H1 (cell line): ENCODE data around the gene TAF13. TPM values are rescaled to one million over a fixed set of nuclear protein-coding genes. Genes with fewer than 3 reads are reported as not detected.

Experiments
- CTCF ChIA-PET: fragments of 300-600 bp; sonication (Branson Sonifier 250); formaldehyde crosslinking; loops from one replicate; lab custom pipeline; 2021; ENCODE audit not compliant: partially characterized antibody; lab: Charles Lee
- POLR2A ChIA-PET: fragments of 300-600 bp; sonication (Branson Sonifier 250); formaldehyde crosslinking; loops from one replicate; lab custom pipeline; 2021; ENCODE audit warnings: inconsistent platforms; ENCODE audit not compliant: partially characterized antibody; lab: Charles Lee
- DNase-seq, 2 experiments: peaks; one replicate each; pipeline versions ENCODE4 v3.0.0 to v3.0.0-alpha.2; 2010 to 2022; ENCODE audit warnings: low spot score in 2 of 2, low read depth in 1 of 2, mixed read lengths in 1 of 2
- FAIRE-seq: peaks from 2 replicates; lab custom pipeline; 2011; peaks lifted over from hg19 to GRCh38; lab: Jason Lieb, UNC
- H2AFZ ChIP-seq: 2 replicates; pipeline ENCODE4 v1.8.1; 2012; ENCODE audit warnings: low read length, inconsistent platforms
- H2AK5ac ChIP-seq: 2 replicates; pipeline ENCODE4 v1.6.1; 2013; ENCODE audit warnings: low read depth, low read length
- H2BK120ac ChIP-seq: replicated peaks from 2 replicates; pipeline ENCODE3; 2013; ENCODE audit warnings: low read depth, low read length, inconsistent platforms
- H2BK12ac ChIP-seq: 2 replicates; pipeline ENCODE4 v1.6.1; 2013; ENCODE audit warnings: low read depth, low read length
- H2BK15ac ChIP-seq: 2 replicates; pipeline ENCODE4 v1.6.1; 2013; ENCODE audit warnings: low read length
- H2BK20ac ChIP-seq: 2 replicates; pipeline ENCODE4 v1.6.1; 2013; ENCODE audit warnings: low read length
- H2BK5ac ChIP-seq: 2 replicates; pipeline ENCODE4 v1.6.1; 2013; ENCODE audit warnings: low read depth, low read length
- H3K14ac ChIP-seq: 2 replicates; pipeline ENCODE4 v1.6.1; 2013; ENCODE audit warnings: inconsistent platforms; ENCODE audit not compliant: insufficient read length
- H3K18ac ChIP-seq: 2 replicates; pipeline ENCODE4 v1.6.1; 2013; ENCODE audit warnings: low read length; ENCODE audit errors: extremely low read depth
- H3K23ac ChIP-seq: 2 replicates; pipeline ENCODE4 v1.6.1; 2013; ENCODE audit warnings: inconsistent platforms; ENCODE audit not compliant: insufficient read length
- H3K23me2 ChIP-seq: 2 replicates; pipeline ENCODE4 v1.6.1; 2013; ENCODE audit warnings: low read depth, low read length
- H3K27ac ChIP-seq: 2 replicates; pipeline ENCODE4 v1.6.1; 2011; ENCODE audit warnings: low read depth, low read length, inconsistent platforms
- H3K27me3 ChIP-seq, 4 experiments: replicated peaks in 1 of 4; 1 replicate in 1 of 4; 2 replicates in 3 of 4; pipeline versions ENCODE4 v1.6.1 to v1.8.1; 2011 to 2013; ENCODE audit warnings: low read length in 3 of 4, mild to moderate bottlenecking in 3 of 4, inconsistent platforms in 2 of 4, mixed read lengths in 2 of 4, moderate library complexity in 1 of 4; ENCODE audit not compliant: control insufficient read depth in 3 of 4, insufficient read depth in 3 of 4; ENCODE audit errors: extremely low read depth in 1 of 4
- H3K36me3 ChIP-seq, 4 experiments: 2 replicates each; pipeline versions ENCODE4 v1.6.1 to v1.8.1; 2011 to 2013; ENCODE audit warnings: mild to moderate bottlenecking in 4 of 4, low read length in 3 of 4, moderate library complexity in 2 of 4, control low read depth in 1 of 4, inconsistent platforms in 1 of 4; ENCODE audit not compliant: insufficient read depth in 4 of 4, control insufficient read depth in 2 of 4
- H3K4ac ChIP-seq: replicated peaks from 2 replicates; pipeline ENCODE3; 2013; ENCODE audit warnings: low read length, low read depth, mixed read lengths, inconsistent platforms; ENCODE audit not compliant: insufficient read length
- H3K4me1 ChIP-seq, 4 experiments: replicated peaks in 1 of 4; 1 replicate in 1 of 4; 2 replicates in 3 of 4; pipeline versions ENCODE4 v1.6.1 to v1.8.1; 2011 to 2013; ENCODE audit warnings: low read length in 3 of 4, inconsistent platforms in 2 of 4, mixed read lengths in 1 of 4; ENCODE audit not compliant: insufficient read depth in 4 of 4, control insufficient read depth in 3 of 4
- H3K4me2 ChIP-seq, 2 experiments: 2 replicates each; pipeline versions ENCODE4 v1.6.1 to v1.8.1; 2011 to 2013; ENCODE audit warnings: low read depth in 2 of 2, low read length in 2 of 2, control low read depth in 1 of 2, inconsistent platforms in 1 of 2, mild to moderate bottlenecking in 1 of 2; ENCODE audit not compliant: insufficient read depth in 1 of 2
- H3K4me3 ChIP-seq, 4 experiments: fragments of 200-600, 300-600 bp in 1 of 4; sonication (generic), shearing (Covaris generic), sonication (Bioruptor Twin) in 1 of 4; 2 replicates each; pipeline versions ENCODE4 v1.5.1 to v1.8.1; 2011 to 2016; ENCODE audit warnings: low read length in 4 of 4, low read depth in 3 of 4, control low read depth in 2 of 4, inconsistent platforms in 2 of 4, mild to moderate bottlenecking in 2 of 4, mixed read lengths in 1 of 4, moderate library complexity in 1 of 4; ENCODE audit not compliant: insufficient read depth in 2 of 4; ENCODE audit errors: extremely low read depth in 1 of 4
- H3K56ac ChIP-seq: replicated peaks from 2 replicates; pipeline ENCODE3; 2013; ENCODE audit warnings: low read depth, mild to moderate bottlenecking, mixed read lengths, low read length, inconsistent platforms; ENCODE audit not compliant: insufficient read length
- H3K79me1 ChIP-seq: 2 replicates; pipeline ENCODE4 v1.6.1; 2013; ENCODE audit warnings: low read depth, low read length, control low read depth
- H3K79me2 ChIP-seq, 2 experiments: 2 replicates each; pipeline versions ENCODE4 v1.6.1 to v1.8.1; 2012 to 2013; ENCODE audit warnings: low read length in 2 of 2, mild to moderate bottlenecking in 2 of 2, inconsistent platforms in 1 of 2; ENCODE audit not compliant: insufficient read depth in 2 of 2, control insufficient read depth in 1 of 2
- H3K9ac ChIP-seq, 4 experiments: replicated peaks in 1 of 4; 1 replicate in 1 of 4; 2 replicates in 3 of 4; pipeline versions ENCODE4 v1.6.1 to v1.8.1; 2011 to 2013; ENCODE audit warnings: low read depth in 3 of 4, low read length in 3 of 4, control low read depth in 2 of 4, mild to moderate bottlenecking in 2 of 4, moderate library complexity in 2 of 4, inconsistent platforms in 1 of 4; ENCODE audit errors: extremely low read depth in 1 of 4
- H3K9me3 ChIP-seq, 2 experiments: 2 replicates each; pipeline versions ENCODE4 v1.6.1 to v1.8.1; 2012 to 2013; ENCODE audit warnings: mild to moderate bottlenecking in 2 of 2, moderate library complexity in 2 of 2, control low read depth in 1 of 2, inconsistent platforms in 1 of 2, low read depth in 1 of 2, low read length in 1 of 2, mixed read lengths in 1 of 2; ENCODE audit not compliant: insufficient read depth in 2 of 2
- H4K20me1 ChIP-seq, 2 experiments: replicated peaks in 1 of 2; 2 replicates each; pipeline versions ENCODE3 to v1.8.1; 2011 to 2013; ENCODE audit warnings: inconsistent platforms in 2 of 2, low read length in 2 of 2, mild to moderate bottlenecking in 1 of 2; ENCODE audit not compliant: insufficient read depth in 2 of 2, control insufficient read depth in 1 of 2
- H4K5ac ChIP-seq: 2 replicates; pipeline ENCODE4 v1.6.1; 2013; ENCODE audit warnings: low read length, low read depth, mixed read lengths, inconsistent platforms; ENCODE audit not compliant: insufficient read length
- H4K8ac ChIP-seq: 2 replicates; pipeline ENCODE4 v1.8.0; 2013; ENCODE audit warnings: mild to moderate bottlenecking, moderate library complexity, low read length, inconsistent platforms; ENCODE audit not compliant: insufficient read depth; ENCODE audit errors: extremely low read depth
- H4K91ac ChIP-seq: replicated peaks from 2 replicates; pipeline ENCODE3; 2013; ENCODE audit warnings: low read length, mixed read lengths, inconsistent platforms; ENCODE audit not compliant: insufficient read length
- SAP30 ChIP-seq: fragments of 300-600 bp; sonication (generic); IDR thresholded peaks from 2 replicates; pipeline ENCODE4 v1.7.1; 2012; ENCODE audit warnings: low read length, moderate library complexity, mild to moderate bottlenecking, inconsistent platforms; ENCODE audit not compliant: insufficient read depth, insufficient replicate concordance
- WGBS, 2 experiments: shearing (Covaris generic) in 1 of 2; methylation state at CpG; one replicate each; pipeline versions ENCODE4 v1.1.6 to v1.1.7; 2013 to 2015; ENCODE audit warnings: low lambda C conversion rate in 2 of 2, mixed read lengths in 2 of 2, inconsistent platforms in 1 of 2, low coverage in 1 of 2, missing lambda C conversion rate in 1 of 2; ENCODE audit not compliant: insufficient replicate concordance in 2 of 2, insufficient coverage in 1 of 2, insufficient read length in 1 of 2; ENCODE audit errors: extremely low coverage in 1 of 2, missing lambda C conversion rate in 1 of 2; 5-methylcytosine and 5-hydroxymethylcytosine counted together
- polyA plus RNA-seq, 7 experiments: library from polyadenylated mRNA; depleted of rRNA in 3 of 7; stranded (reverse) in 5 of 7; unstranded in 2 of 7; fragments of >200 nt in 5 of 7; fragments of 200-250 nt in 2 of 7; gene quantifications; 1 replicate in 5 of 7; 2 replicates in 1 of 7; 4 replicates in 1 of 7; pipeline versions ENCODE4 v1.2.1 to v1.2.3, GENCODE V29; 2011 to 2013; ENCODE audit warnings: missing spikeins in 2 of 7, mixed read lengths in 2 of 7
- total RNA-seq: library from RNA; stranded (reverse); fragmentation: NEBNext Ultra II Directional; extraction: Animal tissue kit (Norgen Biotek cat#: 25700); gene quantifications from 2 replicates; pipeline ENCODE4 v1.2.1, GENCODE V29; 2021

The TAF13 gene
- total and polyA plus RNA-seq, 2 of the 8 experiments (the other 6 are each of a cell fraction or from before 2014, with no cell fraction given) = 13.1 to 41.7 TPM

GRCh38 chr1:109067883-109068282 is 7.9 kb downstream of the TAF13 start:
- 94% methylated on average over 8 of the region's 8 CpGs; no CpG with 5 or more reads in 1 of the 2 experiments for WGBS, 2 experiments
- TF ChIP-seq SAP30 = no peak
- TF ChIP-seq, all 59 proteins: peak for 0
- POLR2A ChIA-PET = interaction anchor here (0.6 to 1.3 kb wide), 3 partner anchors 11 to 40 kb away, joined by 3 to 4 read pairs (median 3); partner anchors contain the start of gene WDR47
- CTCF ChIA-PET = interaction anchor here (0.9 to 1.8 kb wide), 4 partner anchors 21 to 123 kb away, joined by 3 to 4 read pairs (median 3); partner anchors contain the start of gene WDR47
- no peaks in the 10 kb centered on the region for H3K27me3 ChIP-seq
- no peak overlapping the region for H3K4me3 ChIP-seq
- H3K23me2 ChIP-seq = no peaks in the 10 kb centered on the region
- H2BK5ac ChIP-seq = no peak overlapping the region
- no peak overlapping the region for H2AK5ac ChIP-seq
- H2BK15ac ChIP-seq = no peak overlapping the region
- no peak overlapping the region for H3K14ac ChIP-seq
- H3K9me3 ChIP-seq = no peaks in the 10 kb centered on the region
- no peak overlapping the region for H2AFZ ChIP-seq
- H3K56ac ChIP-seq = no peak overlapping the region
- H3K36me3 ChIP-seq = peaks cover 0 to 22% (median 6%) of the 10 kb centered on the region in 4 experiments; a peak in 6 of 8 replicates
- no peaks in the 10 kb centered on the region for H4K20me1 ChIP-seq
- H3K23ac ChIP-seq = no peak overlapping the region
- no peak overlapping the region for H2BK120ac ChIP-seq
- no peak overlapping the region for H2BK20ac ChIP-seq
- H3K79me2 ChIP-seq = peaks cover 0 to 10% of the 10 kb centered on the region in 2 experiments; a peak in 2 of 4 replicates
- no peaks in the 10 kb centered on the region for H3K4me1 ChIP-seq
- no peak overlapping the region for H3K4me2 ChIP-seq
- H3K79me1 ChIP-seq = 0 out of 2 replicates have a peak, but pooled peaks cover 3% of the 10 kb centered on the region
- H4K91ac ChIP-seq = no peak overlapping the region
- H4K5ac ChIP-seq = no peak overlapping the region
- no peak overlapping the region for H4K8ac ChIP-seq
- no peak overlapping the region for H2BK12ac ChIP-seq
- no peak overlapping the region for H3K4ac ChIP-seq
- FAIRE-seq (no peak), DNase-seq (no peak)
- H3K18ac ChIP-seq = no peak overlapping the region
- no peak overlapping the region for H3K9ac ChIP-seq
- no peak overlapping the region for H3K27ac ChIP-seq
